Stimulated activated CD8-positive, alpha-beta memory T cell treated with anti-CD3 and anti-CD28 coated beads, Interleukin-15, amount 100 ng/mL, for 24 hours (primary cell): ENCODE results near the gene CAAP1.
"Not testable (repeated sequence)": the region's sequence is repeated elsewhere in the genome, so short reads cannot be mapped to it uniquely, and the experiment has no call there.

Experiments used
- DNase-seq: peaks from one replicate; pipeline ENCODE4 v3.0.0-alpha.2; 2020; ENCODE audit warnings: low read depth

CAAP1 gene

GRCh38 chr9:26892251-26893029 is at the start of gene CAAP1:
CAAP1 (minus strand) TSS chr9:26892802; CDS start chr9:26892715, 87 bp downstream.
- peak; percentile 84 for DNase-seq

GRCh38 chr9:26940779-26941178 is 48.2 kb upstream of the CAAP1 start:
- no peak for DNase-seq

GRCh38 chr9:26939955-26940711 is 47.5 kb upstream of the CAAP1 start:
- no peak for DNase-seq

- no peak for DNase-seq
These were observed 45.3 kb upstream of the CAAP1 start for GRCh38 chr9:26937816-26938371.

GRCh38 chr9:26935847-26936246 is 43.2 kb upstream of the CAAP1 start:
- no peak for DNase-seq

GRCh38 chr9:26928902-26929495 is 36.4 kb upstream of the CAAP1 start:
- no peak for DNase-seq

- DNase-seq: no peak
These were observed 33.0 kb upstream of the CAAP1 start for GRCh38 chr9:26925609-26926008.

- DNase-seq: no peak
These were observed 27.1 kb upstream of the CAAP1 start for GRCh38 chr9:26919698-26920097.

GRCh38 chr9:26913138-26913668 is 20.6 kb upstream of the CAAP1 start:
- DNase-seq: no peak

- DNase-seq: no peak
These were observed 12.1 kb upstream of the CAAP1 start for GRCh38 chr9:26904671-26905070.

GRCh38 chr9:26904070-26904469 is 11.5 kb upstream of the CAAP1 start:
- no peak for DNase-seq

- DNase-seq: no peak
These were observed 551 bp upstream of the CAAP1 start for GRCh38 chr9:26893030-26893676.

GRCh38 chr9:26891726-26892125 is 876 bp downstream of the CAAP1 start:
- DNase-seq: no peak

GRCh38 chr9:26888271-26888670 is 4.3 kb downstream of the CAAP1 start:
- no peak for DNase-seq

- no peak for DNase-seq
These were observed 10.4 kb downstream of the CAAP1 start for GRCh38 chr9:26882154-26882553.

GRCh38 chr9:26880262-26880661 is 12.3 kb downstream of the CAAP1 start:
- DNase-seq: no peak

GRCh38 chr9:26875155-26875554 is 17.4 kb downstream of the CAAP1 start:
- not testable (repeated sequence) for DNase-seq

GRCh38 chr9:26870292-26870691 is 22.3 kb downstream of the CAAP1 start:
- DNase-seq: no peak

- DNase-seq: no peak
These were observed 29.5 kb downstream of the CAAP1 start for GRCh38 chr9:26863074-26863473.

GRCh38 chr9:26856413-26857032 is 36.1 kb downstream of the CAAP1 start:
- DNase-seq: no peak

GRCh38 chr9:26850995-26851394 is 41.6 kb downstream of the CAAP1 start:
- no peak for DNase-seq
